ENCODE data around the gene SNORC. TPM values are rescaled to one million over a fixed set of nuclear protein-coding genes. Genes with fewer than 3 reads are reported as not detected.

The SNORC gene
- total and polyA plus RNA-seq, 2 of the 4 experiments (the other 2 are of a cell fraction), result under 0.01 to 0.67 TPM

DNA sequence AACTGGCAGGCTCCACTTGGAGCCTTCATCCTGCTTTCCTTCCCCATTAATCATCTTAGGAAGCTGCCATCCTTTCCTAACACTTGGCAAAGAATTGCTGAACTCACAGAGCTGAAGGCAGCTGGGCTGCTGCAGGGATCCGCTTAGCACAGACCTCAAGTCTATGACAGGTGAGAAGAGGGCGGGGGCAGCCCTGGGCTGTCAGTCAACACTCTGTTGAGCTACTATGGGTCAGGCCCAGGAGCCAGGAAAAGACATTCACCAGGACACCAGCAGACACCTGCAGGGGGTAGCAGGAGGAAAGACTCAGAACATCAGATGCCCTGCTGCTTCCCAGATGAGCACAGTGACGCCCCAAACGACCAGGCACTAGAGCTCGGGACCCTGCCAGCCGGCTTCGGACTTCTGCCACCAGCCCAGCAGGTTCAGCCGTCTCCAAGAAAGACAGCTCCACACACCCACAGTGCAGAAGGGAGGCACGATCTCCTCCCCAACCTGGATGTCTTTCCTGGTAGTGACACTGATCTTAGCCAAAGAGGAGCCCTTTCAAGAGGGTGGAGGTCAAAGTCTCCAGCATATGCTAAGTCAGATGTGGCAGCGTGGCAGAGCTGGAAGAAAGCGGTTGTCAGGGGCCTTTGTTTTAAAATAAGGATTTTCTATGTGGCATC is 55.2 kb downstream of the SNORC start:
- H4K91ac ChIP-seq (ENCODE audit: insufficient read depth, low read depth, low read length), result no peak overlapping the region
- dilution Hi-C loops (cut with HindIII; ENCODE audit: low sequenced_read_pairs, unreplicated experiment), result no loop called here
- peaks cover 3% of the 10 kb centered on the region for H3K9me3 ChIP-seq (ENCODE audit: control insufficient read depth, insufficient read depth, low read length)
- no peaks in the 10 kb centered on the region for H3K79me1 ChIP-seq (ENCODE audit: low read depth in 1 of 2, low read length in 2 of 2)
- no peaks in the 10 kb centered on the region; the same call in 1 of the 2 replicates for H3K4me1 ChIP-seq (ENCODE audit: control insufficient read depth, insufficient read depth, low read length)
- H3K4ac ChIP-seq (ENCODE audit: low read depth, low read length), result no peak overlapping the region
- in situ Hi-C loops (cut with MboI; ENCODE audit: low sequenced_read_pairs), result no loop called here
- H3K27ac ChIP-seq (ENCODE audit: insufficient read depth, low read length), result no peak overlapping the region
- H3K9me1 ChIP-seq (ENCODE audit: insufficient read depth, low read length), result no peaks in the 10 kb centered on the region; the same call in 1 of the 2 replicates
- no peak overlapping the region for H2AK5ac ChIP-seq (ENCODE audit: low read depth, low read length)
- H3K27me3 ChIP-seq (ENCODE audit: control insufficient read depth, insufficient read depth, low read length), result peaks cover 47% of the 10 kb centered on the region
- no peak overlapping the region for H3K56ac ChIP-seq (ENCODE audit: extremely low read depth, insufficient read depth, low read length)
- POLR2A ChIA-PET (ENCODE audit: unreplicated experiment), result no interaction called here
- H4K8ac ChIP-seq (ENCODE audit: low read depth in 2 of 2, low read length in 2 of 2), result no peak overlapping the region
- no peak overlapping the region for H2BK20ac ChIP-seq (ENCODE audit: low read depth, low read length)
- H2BK15ac ChIP-seq (ENCODE audit: low read depth, low read length), result no peak overlapping the region
- no peaks in the 10 kb centered on the region for H3K36me3 ChIP-seq (ENCODE audit: control insufficient read depth, insufficient read depth, low read length)
- no peak overlapping the region for H3K14ac ChIP-seq (replicated peaks; ENCODE audit: low read depth, low read length)
- no peak overlapping the region for H2BK5ac ChIP-seq (ENCODE audit: low read depth, low read length, poor library complexity, severe bottlenecking)
- intact Hi-C loops (cut with micrococcal nuclease), result no loop called here
- H3K4me2 ChIP-seq (ENCODE audit: low read depth, low read length), result no peak overlapping the region
- ATAC-seq (ENCODE audit: low read depth) (no peak), DNase-seq (no peak)
- no peak overlapping the region for H3K4me3 ChIP-seq (ENCODE audit: insufficient read depth, low read depth, low read length)
- H2AFZ ChIP-seq (replicated peaks; ENCODE audit: low read length, poor library complexity), result no peak overlapping the region
- H4K5ac ChIP-seq (ENCODE audit: low read depth, low read length), result no peak overlapping the region
- H3K23ac ChIP-seq (ENCODE audit: low read depth, low read length), result no peak overlapping the region
- no CpG with 5 or more reads among the region's 11 CpGs for WGBS, 2 experiments (ENCODE audit: extremely low coverage in 2 of 2, insufficient read length in 1 of 2)
- TF ChIP-seq, protein P1, sequence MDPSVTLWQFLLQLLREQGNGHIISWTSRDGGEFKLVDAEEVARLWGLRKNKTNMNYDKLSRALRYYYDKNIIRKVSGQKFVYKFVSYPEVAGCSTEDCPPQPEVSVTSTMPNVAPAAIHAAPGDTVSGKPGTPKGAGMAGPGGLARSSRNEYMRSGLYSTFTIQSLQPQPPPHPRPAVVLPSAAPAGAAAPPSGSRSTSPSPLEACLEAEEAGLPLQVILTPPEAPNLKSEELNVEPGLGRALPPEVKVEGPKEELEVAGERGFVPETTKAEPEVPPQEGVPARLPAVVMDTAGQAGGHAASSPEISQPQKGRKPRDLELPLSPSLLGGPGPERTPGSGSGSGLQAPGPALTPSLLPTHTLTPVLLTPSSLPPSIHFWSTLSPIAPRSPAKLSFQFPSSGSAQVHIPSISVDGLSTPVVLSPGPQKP (IDR thresholded peaks at IDR 0.05; ENCODE audit: borderline replicate concordance, low read depth, low read length), result no peak
- TF ChIP-seq, protein P2, sequence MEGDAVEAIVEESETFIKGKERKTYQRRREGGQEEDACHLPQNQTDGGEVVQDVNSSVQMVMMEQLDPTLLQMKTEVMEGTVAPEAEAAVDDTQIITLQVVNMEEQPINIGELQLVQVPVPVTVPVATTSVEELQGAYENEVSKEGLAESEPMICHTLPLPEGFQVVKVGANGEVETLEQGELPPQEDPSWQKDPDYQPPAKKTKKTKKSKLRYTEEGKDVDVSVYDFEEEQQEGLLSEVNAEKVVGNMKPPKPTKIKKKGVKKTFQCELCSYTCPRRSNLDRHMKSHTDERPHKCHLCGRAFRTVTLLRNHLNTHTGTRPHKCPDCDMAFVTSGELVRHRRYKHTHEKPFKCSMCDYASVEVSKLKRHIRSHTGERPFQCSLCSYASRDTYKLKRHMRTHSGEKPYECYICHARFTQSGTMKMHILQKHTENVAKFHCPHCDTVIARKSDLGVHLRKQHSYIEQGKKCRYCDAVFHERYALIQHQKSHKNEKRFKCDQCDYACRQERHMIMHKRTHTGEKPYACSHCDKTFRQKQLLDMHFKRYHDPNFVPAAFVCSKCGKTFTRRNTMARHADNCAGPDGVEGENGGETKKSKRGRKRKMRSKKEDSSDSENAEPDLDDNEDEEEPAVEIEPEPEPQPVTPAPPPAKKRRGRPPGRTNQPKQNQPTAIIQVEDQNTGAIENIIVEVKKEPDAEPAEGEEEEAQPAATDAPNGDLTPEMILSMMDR (conservative IDR thresholded peaks at IDR 0.05; ENCODE audit: low read depth, low read length), result no peak
- no peak for TF ChIP-seq BHLHE40 (IDR thresholded peaks at IDR 0.05; ENCODE audit: low read depth, low read length)
- no peak for TF ChIP-seq CHD1 (IDR thresholded peaks at IDR 0.05; ENCODE audit: low read depth, low read length)
- TF ChIP-seq SMC3 (IDR thresholded peaks at IDR 0.05; ENCODE audit: low read depth, low read length), result no peak
- TF ChIP-seq RAD21 (IDR thresholded peaks at IDR 0.05; ENCODE audit: low read length), result no peak
- TF ChIP-seq MAZ (IDR thresholded peaks at IDR 0.05; ENCODE audit: borderline replicate concordance, low read depth, low read length), result no peak
- TF ChIP-seq RFX5 (IDR thresholded peaks at IDR 0.05; ENCODE audit: low read depth, low read length), result no peak
- no peak for TF ChIP-seq FOS (IDR thresholded peaks at IDR 0.05; ENCODE audit: low read depth, low read length)
- TF ChIP-seq POLR2A (IDR thresholded peaks at IDR 0.05; ENCODE audit: low read depth, low read length), result no peak
- no peak for TF ChIP-seq RCOR1 (IDR thresholded peaks at IDR 0.05; ENCODE audit: insufficient replicate concordance, low read length)
- TF ChIP-seq MXI1 (IDR thresholded peaks at IDR 0.05; ENCODE audit: borderline replicate concordance, low read depth, low read length), result no peak
- TF ChIP-seq, protein P3, sequence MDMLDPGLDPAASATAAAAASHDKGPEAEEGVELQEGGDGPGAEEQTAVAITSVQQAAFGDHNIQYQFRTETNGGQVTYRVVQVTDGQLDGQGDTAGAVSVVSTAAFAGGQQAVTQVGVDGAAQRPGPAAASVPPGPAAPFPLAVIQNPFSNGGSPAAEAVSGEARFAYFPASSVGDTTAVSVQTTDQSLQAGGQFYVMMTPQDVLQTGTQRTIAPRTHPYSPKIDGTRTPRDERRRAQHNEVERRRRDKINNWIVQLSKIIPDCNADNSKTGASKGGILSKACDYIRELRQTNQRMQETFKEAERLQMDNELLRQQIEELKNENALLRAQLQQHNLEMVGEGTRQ (IDR thresholded peaks at IDR 0.05; ENCODE audit: low read depth, low read length), result no peak
- TF ChIP-seq CEBPB (IDR thresholded peaks at IDR 0.05; ENCODE audit: low read depth, low read length), result no peak
- TF ChIP-seq MAFK (IDR thresholded peaks at IDR 0.05; ENCODE audit: low read depth, low read length), result no peak
- no peak overlapping the region for H2BK120ac ChIP-seq (ENCODE audit: low read depth, low read length)
- H3K18ac ChIP-seq (ENCODE audit: low read depth, low read length), result no peak overlapping the region
- no peak overlapping the region for H3K9ac ChIP-seq (ENCODE audit: low read depth, low read length)
- no peaks in the 10 kb centered on the region for H4K20me1 ChIP-seq (ENCODE audit: insufficient read depth, low read length)
- H2AK9ac ChIP-seq (replicated peaks; ENCODE audit: low read depth, low read length, poor library complexity), result peak overlapping the region; percentile 61
- CTCF ChIA-PET, result no interaction called here
- BruUV-seq (replicated peaks), result no TSS peak
